ENCODE data around the gene IL17B. TPM values are rescaled to one million over a fixed set of nuclear protein-coding genes. Genes with fewer than 3 reads are reported as not detected.

Gene IL17B
- total and polyA plus RNA-seq, 2 of the 13 experiments (the other 11 are each of a cell fraction or from before 2014, with no cell fraction given): 0.29 to 2.6 TPM

DNA sequence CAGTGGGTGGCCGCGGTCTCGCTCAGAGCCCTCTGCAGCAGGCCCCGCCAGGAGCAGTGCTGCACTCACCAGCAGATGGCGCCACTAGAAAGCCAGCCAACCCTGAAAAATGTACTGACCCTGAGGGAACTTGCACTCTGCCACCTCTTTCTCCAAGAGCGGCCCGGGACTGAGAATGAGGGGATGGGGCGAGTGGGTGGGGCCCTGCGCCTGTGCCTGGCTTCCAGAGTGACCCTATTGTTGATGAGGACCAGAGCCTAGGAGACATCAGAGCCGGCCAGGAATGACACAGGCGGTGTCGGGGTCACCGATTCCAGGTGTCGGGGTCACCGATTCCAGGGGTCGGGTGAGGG is 2.9 kb upstream of the IL17B start (continued):
- TF ChIP-seq, protein P1, sequence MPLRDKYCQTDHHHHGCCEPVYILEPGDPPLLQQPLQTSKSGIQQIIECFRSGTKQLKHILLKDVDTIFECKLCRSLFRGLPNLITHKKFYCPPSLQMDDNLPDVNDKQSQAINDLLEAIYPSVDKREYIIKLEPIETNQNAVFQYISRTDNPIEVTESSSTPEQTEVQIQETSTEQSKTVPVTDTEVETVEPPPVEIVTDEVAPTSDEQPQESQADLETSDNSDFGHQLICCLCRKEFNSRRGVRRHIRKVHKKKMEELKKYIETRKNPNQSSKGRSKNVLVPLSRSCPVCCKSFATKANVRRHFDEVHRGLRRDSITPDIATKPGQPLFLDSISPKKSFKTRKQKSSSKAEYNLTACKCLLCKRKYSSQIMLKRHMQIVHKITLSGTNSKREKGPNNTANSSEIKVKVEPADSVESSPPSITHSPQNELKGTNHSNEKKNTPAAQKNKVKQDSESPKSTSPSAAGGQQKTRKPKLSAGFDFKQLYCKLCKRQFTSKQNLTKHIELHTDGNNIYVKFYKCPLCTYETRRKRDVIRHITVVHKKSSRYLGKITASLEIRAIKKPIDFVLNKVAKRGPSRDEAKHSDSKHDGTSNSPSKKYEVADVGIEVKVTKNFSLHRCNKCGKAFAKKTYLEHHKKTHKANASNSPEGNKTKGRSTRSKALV (CRISPR knock-in tag; IDR thresholded peaks at IDR 0.05): no peak
- TF ChIP-seq, protein P2, sequence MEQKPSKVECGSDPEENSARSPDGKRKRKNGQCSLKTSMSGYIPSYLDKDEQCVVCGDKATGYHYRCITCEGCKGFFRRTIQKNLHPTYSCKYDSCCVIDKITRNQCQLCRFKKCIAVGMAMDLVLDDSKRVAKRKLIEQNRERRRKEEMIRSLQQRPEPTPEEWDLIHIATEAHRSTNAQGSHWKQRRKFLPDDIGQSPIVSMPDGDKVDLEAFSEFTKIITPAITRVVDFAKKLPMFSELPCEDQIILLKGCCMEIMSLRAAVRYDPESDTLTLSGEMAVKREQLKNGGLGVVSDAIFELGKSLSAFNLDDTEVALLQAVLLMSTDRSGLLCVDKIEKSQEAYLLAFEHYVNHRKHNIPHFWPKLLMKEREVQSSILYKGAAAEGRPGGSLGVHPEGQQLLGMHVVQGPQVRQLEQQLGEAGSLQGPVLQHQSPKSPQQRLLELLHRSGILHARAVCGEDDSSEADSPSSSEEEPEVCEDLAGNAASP (CRISPR knock-in tag; IDR thresholded peaks at IDR 0.05; ENCODE audit: borderline replicate concordance): peak; percentile 48; the same call in 1 of the 2 replicates
- TF ChIP-seq ZSCAN29 (CRISPR knock-in tag; conservative IDR thresholded peaks at IDR 0.05): no peak
- no peak for TF ChIP-seq TAF1 (CRISPR knock-in tag; IDR thresholded peaks at IDR 0.05)
- TF ChIP-seq, protein P3, sequence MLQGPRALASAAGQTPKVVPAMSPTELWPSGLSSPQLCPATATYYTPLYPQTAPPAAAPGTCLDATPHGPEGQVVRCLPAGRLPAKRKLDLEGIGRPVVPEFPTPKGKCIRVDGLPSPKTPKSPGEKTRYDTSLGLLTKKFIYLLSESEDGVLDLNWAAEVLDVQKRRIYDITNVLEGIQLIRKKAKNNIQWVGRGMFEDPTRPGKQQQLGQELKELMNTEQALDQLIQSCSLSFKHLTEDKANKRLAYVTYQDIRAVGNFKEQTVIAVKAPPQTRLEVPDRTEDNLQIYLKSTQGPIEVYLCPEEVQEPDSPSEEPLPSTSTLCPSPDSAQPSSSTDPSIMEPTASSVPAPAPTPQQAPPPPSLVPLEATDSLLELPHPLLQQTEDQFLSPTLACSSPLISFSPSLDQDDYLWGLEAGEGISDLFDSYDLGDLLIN (CRISPR knock-in tag; IDR thresholded peaks at IDR 0.05; ENCODE audit: borderline replicate concordance): no peak
- TF ChIP-seq ZBTB1 (CRISPR knock-in tag; IDR thresholded peaks at IDR 0.05; ENCODE audit: borderline replicate concordance): no peak
- TF ChIP-seq, protein P4, sequence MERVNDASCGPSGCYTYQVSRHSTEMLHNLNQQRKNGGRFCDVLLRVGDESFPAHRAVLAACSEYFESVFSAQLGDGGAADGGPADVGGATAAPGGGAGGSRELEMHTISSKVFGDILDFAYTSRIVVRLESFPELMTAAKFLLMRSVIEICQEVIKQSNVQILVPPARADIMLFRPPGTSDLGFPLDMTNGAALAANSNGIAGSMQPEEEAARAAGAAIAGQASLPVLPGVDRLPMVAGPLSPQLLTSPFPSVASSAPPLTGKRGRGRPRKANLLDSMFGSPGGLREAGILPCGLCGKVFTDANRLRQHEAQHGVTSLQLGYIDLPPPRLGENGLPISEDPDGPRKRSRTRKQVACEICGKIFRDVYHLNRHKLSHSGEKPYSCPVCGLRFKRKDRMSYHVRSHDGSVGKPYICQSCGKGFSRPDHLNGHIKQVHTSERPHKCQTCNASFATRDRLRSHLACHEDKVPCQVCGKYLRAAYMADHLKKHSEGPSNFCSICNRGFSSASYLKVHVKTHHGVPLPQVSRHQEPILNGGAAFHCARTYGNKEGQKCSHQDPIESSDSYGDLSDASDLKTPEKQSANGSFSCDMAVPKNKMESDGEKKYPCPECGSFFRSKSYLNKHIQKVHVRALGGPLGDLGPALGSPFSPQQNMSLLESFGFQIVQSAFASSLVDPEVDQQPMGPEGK (CRISPR knock-in tag; IDR thresholded peaks at IDR 0.05): peak; percentile 44; the same call in 1 of the 2 replicates
- TF ChIP-seq ZNF746 (CRISPR knock-in tag; IDR thresholded peaks at IDR 0.05): no peak
- TF ChIP-seq ZNF180 (CRISPR knock-in tag; IDR thresholded peaks at IDR 0.05; ENCODE audit: borderline replicate concordance, low read depth): no peak
- TF ChIP-seq ZNF839 (CRISPR knock-in tag; IDR thresholded peaks at IDR 0.05; ENCODE audit: borderline replicate concordance): no peak
- no peak for TF ChIP-seq ZNF354B (CRISPR knock-in tag; IDR thresholded peaks at IDR 0.05)
- TF ChIP-seq, protein P5, sequence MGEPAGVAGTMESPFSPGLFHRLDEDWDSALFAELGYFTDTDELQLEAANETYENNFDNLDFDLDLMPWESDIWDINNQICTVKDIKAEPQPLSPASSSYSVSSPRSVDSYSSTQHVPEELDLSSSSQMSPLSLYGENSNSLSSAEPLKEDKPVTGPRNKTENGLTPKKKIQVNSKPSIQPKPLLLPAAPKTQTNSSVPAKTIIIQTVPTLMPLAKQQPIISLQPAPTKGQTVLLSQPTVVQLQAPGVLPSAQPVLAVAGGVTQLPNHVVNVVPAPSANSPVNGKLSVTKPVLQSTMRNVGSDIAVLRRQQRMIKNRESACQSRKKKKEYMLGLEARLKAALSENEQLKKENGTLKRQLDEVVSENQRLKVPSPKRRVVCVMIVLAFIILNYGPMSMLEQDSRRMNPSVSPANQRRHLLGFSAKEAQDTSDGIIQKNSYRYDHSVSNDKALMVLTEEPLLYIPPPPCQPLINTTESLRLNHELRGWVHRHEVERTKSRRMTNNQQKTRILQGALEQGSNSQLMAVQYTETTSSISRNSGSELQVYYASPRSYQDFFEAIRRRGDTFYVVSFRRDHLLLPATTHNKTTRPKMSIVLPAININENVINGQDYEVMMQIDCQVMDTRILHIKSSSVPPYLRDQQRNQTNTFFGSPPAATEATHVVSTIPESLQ (CRISPR knock-in tag; conservative IDR thresholded peaks at IDR 0.05): no peak
- TF ChIP-seq ZNF331 (CRISPR knock-in tag; IDR thresholded peaks at IDR 0.05): 0 out of 2 replicates have a peak, but pooled peaks have one; percentile 36
